SK-N-SH (cell line): ENCODE measurements around the gene RABGGTA.

ENCODE experiments used
- CTCF ChIP-seq: fragments of 200-600 bp; sonication (generic); IDR thresholded peaks from 2 replicates; pipeline ENCODE4 v1.6.1; 2017; ENCODE audit warnings: antibody characterized with exemption, mild to moderate bottlenecking, moderate library complexity
- PBX3 ChIP-seq: IDR thresholded peaks from 2 replicates; pipeline ENCODE4; 2012
- RAD21 ChIP-seq: IDR thresholded peaks from 2 replicates; pipeline ENCODE4 v1.6.1; 2012; ENCODE audit warnings: mild to moderate bottlenecking, low read length
- RFX5 ChIP-seq: IDR thresholded peaks from 2 replicates; pipeline ENCODE4 v1.6.1; 2012; ENCODE audit warnings: mild to moderate bottlenecking, improper control_type of control experiment, low read length
- SMC3 ChIP-seq: IDR thresholded peaks from 2 replicates; pipeline ENCODE4 v1.6.1; 2012; ENCODE audit warnings: low read depth, low read length, improper control_type of control experiment
- TAF1 ChIP-seq: IDR thresholded peaks from 2 replicates; pipeline ENCODE4 v1.6.1; 2012; ENCODE audit warnings: low read depth, mild to moderate bottlenecking, low read length, moderate library complexity, borderline replicate concordance
- USF1 ChIP-seq: IDR thresholded peaks from 2 replicates; pipeline ENCODE4 v1.4.0; 2012; ENCODE audit warnings: low read depth, borderline replicate concordance
- YY1 ChIP-seq: IDR thresholded peaks from 2 replicates; pipeline ENCODE4 v1.4.0; 2012; ENCODE audit warnings: low read depth, mild to moderate bottlenecking

DNA sequence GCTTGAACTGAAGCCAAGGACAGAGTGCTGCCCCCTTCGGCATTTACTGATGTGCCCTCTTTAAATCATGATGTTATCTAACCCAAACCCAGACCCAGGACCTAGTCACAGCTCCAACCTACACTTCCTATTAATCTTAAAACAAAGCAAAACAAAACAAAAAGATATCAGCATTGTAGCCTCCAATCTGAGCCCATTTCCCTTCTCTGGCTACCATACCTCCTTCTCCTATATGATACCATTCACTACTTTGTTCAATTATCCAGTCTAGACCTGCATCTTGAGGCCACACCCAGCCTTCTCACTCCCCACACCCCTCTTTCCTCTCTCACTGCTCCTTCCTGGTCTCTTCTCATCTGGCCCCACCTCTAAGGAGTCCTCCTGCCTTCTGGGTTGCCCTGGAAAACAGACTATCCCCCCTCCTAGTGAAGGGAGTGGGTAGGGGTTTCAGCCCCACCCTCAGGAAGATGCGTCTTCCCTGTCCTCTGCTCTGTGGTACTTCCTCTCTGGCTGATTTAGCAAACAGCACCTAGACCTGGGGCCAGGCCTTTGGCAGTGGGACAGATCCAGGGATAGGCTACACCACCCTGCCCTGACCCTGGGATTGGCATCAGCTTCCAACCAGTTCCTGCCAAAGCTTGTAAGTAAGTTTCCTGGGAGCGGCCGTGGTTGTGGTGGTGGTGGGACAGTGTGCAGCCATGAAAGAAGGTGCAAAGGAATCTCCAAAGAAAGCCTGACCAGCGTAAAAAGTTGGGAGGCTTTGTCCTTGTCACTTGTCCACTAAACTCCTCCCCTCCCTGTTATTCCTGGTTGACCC, 43.2 kb upstream of the RABGGTA start:
- TF ChIP-seq CTCF (no peak), YY1 (no peak), RFX5 (no peak), TAF1 (no peak), PBX3 (no peak), USF1 (no peak), SMC3 (no peak), RAD21 (no peak)
